IMR-90 (cell line): ENCODE results near the gene CYP2A7. TPM values are rescaled to one million over a fixed set of nuclear protein-coding genes. Genes with fewer than 3 reads are reported as not detected.
"Not testable (repeated sequence)": the region's sequence is repeated elsewhere in the genome, so short reads cannot be mapped to it uniquely, and the experiment has no call there.

Experiments
- ATAC-seq: fragments of 200-7000 bp; cut with Tn5 transposase; 2 replicates; pipeline ENCODE4 v1.9.1; 2020; ENCODE audit warnings: low read depth, mild to moderate bottlenecking, moderate library complexity
- BruUV-seq: library from RNA; stranded (reverse); fragments of 400-500 nt; replicated peaks from 2 replicates; lab custom pipeline; 2021; lab: Mats Ljungman, UMichigan
- CTCF ChIA-PET: fragments of 300-600 bp; formaldehyde crosslinking; extraction: SDS; loops from one replicate; lab custom pipeline; 2021; ENCODE audit warnings: antibody characterized with exemption; lab: Yijun Ruan, JAX
- POLR2A ChIA-PET: fragments of 300-600 bp; sonication (Branson Sonifier 250); formaldehyde crosslinking; loops from one replicate; lab custom pipeline; 2022; ENCODE audit warnings: antibody characterized with exemption; ENCODE audit not compliant: unreplicated experiment; lab: Charles Lee
- DNase-seq: peaks from one replicate; pipeline ENCODE4 v3.0.0; 2013
- H2AFZ ChIP-seq: replicated peaks from 2 replicates; pipeline ENCODE3; 2013; ENCODE audit warnings: low read length, mild to moderate bottlenecking; ENCODE audit not compliant: poor library complexity
- H2AK5ac ChIP-seq: 2 replicates; pipeline ENCODE4 v1.6.1; 2013; ENCODE audit warnings: low read depth, low read length, inconsistent platforms
- H2AK9ac ChIP-seq: replicated peaks from 2 replicates; pipeline ENCODE3; 2013; ENCODE audit warnings: mild to moderate bottlenecking, low read depth, low read length, moderate library complexity; ENCODE audit not compliant: poor library complexity
- H2BK120ac ChIP-seq: 2 replicates; pipeline ENCODE4 v1.6.1; 2013; ENCODE audit warnings: low read depth, low read length, inconsistent platforms
- H2BK15ac ChIP-seq: 3 replicates; pipeline ENCODE4 v1.6.1; 2013; ENCODE audit warnings: low read depth, low read length, inconsistent platforms
- H2BK20ac ChIP-seq: 2 replicates; pipeline ENCODE4 v1.6.1; 2013; ENCODE audit warnings: low read depth, mild to moderate bottlenecking, inconsistent platforms, low read length, moderate library complexity
- H2BK5ac ChIP-seq: 2 replicates; pipeline ENCODE4 v1.6.1; 2013; ENCODE audit warnings: mild to moderate bottlenecking, low read depth, low read length, inconsistent platforms; ENCODE audit not compliant: poor library complexity, severe bottlenecking
- H3K14ac ChIP-seq: replicated peaks from 2 replicates; pipeline ENCODE4 v1.6.1; 2013; ENCODE audit warnings: low read depth, low read length, inconsistent platforms
- H3K18ac ChIP-seq: 2 replicates; pipeline ENCODE4 v1.6.1; 2013; ENCODE audit warnings: low read depth, low read length, control low read depth
- H3K23ac ChIP-seq: 2 replicates; pipeline ENCODE4 v1.6.1; 2013; ENCODE audit warnings: low read depth, low read length, inconsistent platforms
- H3K27ac ChIP-seq: 2 replicates; pipeline ENCODE4 v1.5.1; 2013; ENCODE audit warnings: mild to moderate bottlenecking, control low read depth, low read length; ENCODE audit not compliant: insufficient read depth
- H3K27me3 ChIP-seq: 2 replicates; pipeline ENCODE4 v1.6.1; 2013; ENCODE audit warnings: low read length; ENCODE audit not compliant: control insufficient read depth, insufficient read depth
- H3K36me3 ChIP-seq: 2 replicates; pipeline ENCODE4 v1.6.1; 2013; ENCODE audit warnings: low read length, mixed read lengths; ENCODE audit not compliant: control insufficient read depth, insufficient read depth
- H3K4ac ChIP-seq: 2 replicates; pipeline ENCODE4 v1.6.1; 2013; ENCODE audit warnings: low read depth, low read length, inconsistent platforms
- H3K4me1 ChIP-seq: 2 replicates; pipeline ENCODE4 v1.6.1; 2013; ENCODE audit warnings: low read length, mixed read lengths; ENCODE audit not compliant: control insufficient read depth, insufficient read depth
- H3K4me2 ChIP-seq: 2 replicates; pipeline ENCODE4 v1.6.1; 2013; ENCODE audit warnings: low read depth, mild to moderate bottlenecking, control low read depth, low read length, moderate library complexity
- H3K4me3 ChIP-seq: 2 replicates; pipeline ENCODE4 v1.5.1; 2013; ENCODE audit warnings: low read depth, mild to moderate bottlenecking, control low read depth, low read length, moderate library complexity; ENCODE audit not compliant: insufficient read depth
- H3K56ac ChIP-seq: 2 replicates; pipeline ENCODE4 v1.6.1; 2013; ENCODE audit warnings: low read length, inconsistent platforms; ENCODE audit not compliant: insufficient read depth; ENCODE audit errors: extremely low read depth
- H3K79me1 ChIP-seq, 2 experiments: 2 replicates each; pipeline ENCODE4 v1.6.1; 2013; ENCODE audit warnings: low read length in 2 of 2, inconsistent platforms in 1 of 2, low read depth in 1 of 2
- H3K9ac ChIP-seq: 2 replicates; pipeline ENCODE4 v1.6.1; 2013; ENCODE audit warnings: low read depth, low read length, control low read depth
- H3K9me1 ChIP-seq: 2 replicates; pipeline ENCODE4 v1.6.1; 2013; ENCODE audit warnings: low read length, inconsistent platforms; ENCODE audit not compliant: insufficient read depth
- H3K9me3 ChIP-seq: 2 replicates; pipeline ENCODE4 v1.6.1; 2013; ENCODE audit warnings: low read length; ENCODE audit not compliant: control insufficient read depth, insufficient read depth
- H4K20me1 ChIP-seq: 2 replicates; pipeline ENCODE4 v1.6.1; 2013; ENCODE audit warnings: low read length, inconsistent platforms; ENCODE audit not compliant: insufficient read depth
- H4K5ac ChIP-seq: 2 replicates; pipeline ENCODE4 v1.6.1; 2013; ENCODE audit warnings: mild to moderate bottlenecking, low read depth, low read length, control low read depth
- H4K8ac ChIP-seq, 2 experiments: 2 replicates each; pipeline ENCODE4 v1.6.1; 2013; ENCODE audit warnings: low read depth in 2 of 2, low read length in 2 of 2, control low read depth in 1 of 2, inconsistent platforms in 1 of 2
- H4K91ac ChIP-seq: 2 replicates; pipeline ENCODE4 v1.6.1; 2013; ENCODE audit warnings: low read depth, low read length, inconsistent platforms; ENCODE audit not compliant: insufficient read depth
- WGBS, 2 experiments: methylation state at CpG; one replicate each; pipeline versions ENCODE4 v1.1.5 to v1.1.7; 2013; ENCODE audit warnings: missing lambda C conversion rate in 2 of 2; ENCODE audit not compliant: insufficient read length in 1 of 2; ENCODE audit errors: extremely low coverage in 2 of 2; 5-methylcytosine and 5-hydroxymethylcytosine counted together
- dilution Hi-C: fragments of 300-500 bp; cut with HindIII; formaldehyde crosslinking; loops from one replicate; pipeline ENCODE4 v1.14.3; 2018; ENCODE audit warnings: low sequenced_read_pairs; ENCODE audit not compliant: unreplicated experiment
- in situ Hi-C: fragments of 300-500 bp; cut with MboI; formaldehyde crosslinking; loops from 3 replicates; pipeline ENCODE4 v1.14.3; 2019; ENCODE audit warnings: low sequenced_read_pairs, inconsistent platforms, mixed read lengths
- intact Hi-C: fragments of 100-400 bp; cut with micrococcal nuclease; formaldehyde crosslinking; loops from 2 replicates; pipeline ENCODE4 v1.10.0; 2022
- polyA plus RNA-seq, 3 experiments: library from polyadenylated mRNA; depleted of rRNA; stranded (reverse); fragments of >200 nt; gene quantifications; 2 replicates each; pipeline ENCODE4 v1.2.3, GENCODE V29; 2012; ENCODE audit warnings: low replicate concordance in 1 of 3
- total RNA-seq: library from RNA; depleted of rRNA; stranded (reverse); fragments of >200 nt; gene quantifications from 2 replicates; pipeline ENCODE4 v1.2.3, GENCODE V29; 2012

CYP2A7 gene
- total and polyA plus RNA-seq, 2 of the 4 experiments (the other 2 are of a cell fraction) = not detected

- POLR2A ChIA-PET = not testable (repeated sequence)
Measured at GRCh38 chr19:40929942-40930341, 47.9 kb upstream of the CYP2A7 start.

More at GRCh38 chr19:40929942-40930341, 47.9 kb upstream of the CYP2A7 start:
- H3K9me3 ChIP-seq, H3K4me2 ChIP-seq, in situ Hi-C loops, H4K8ac ChIP-seq, BruUV-seq, H2AFZ ChIP-seq, H3K18ac ChIP-seq, H3K9ac ChIP-seq, H3K56ac ChIP-seq, H2BK120ac ChIP-seq, dilution Hi-C loops, H2AK9ac ChIP-seq, H3K9me1 ChIP-seq, H2BK5ac ChIP-seq, H4K91ac ChIP-seq, H2AK5ac ChIP-seq, H3K23ac ChIP-seq, DNase-seq, H2BK20ac ChIP-seq, H4K20me1 ChIP-seq, H4K5ac ChIP-seq, intact Hi-C loops, H3K4me3 ChIP-seq, H3K4ac ChIP-seq, H3K36me3 ChIP-seq, H3K4me1 ChIP-seq, H2BK15ac ChIP-seq, H3K27me3 ChIP-seq, H3K27ac ChIP-seq, CTCF ChIA-PET, H3K14ac ChIP-seq, H3K79me1 ChIP-seq, ATAC-seq: not testable (repeated sequence)
- WGBS, 2 experiments = no CpG with 5 or more reads among the region's 3 CpGs
